ENCODE results near the gene PNKD. TPM values are rescaled to one million over a fixed set of nuclear protein-coding genes. Genes with fewer than 3 reads are reported as not detected.

PNKD gene
- total RNA-seq, 1 donor from 2014 or later: 45.0 TPM

GRCh38 chr2:218370410-218371063 is 100.2 kb downstream of the PNKD start:
- no peak overlapping the region for H3K27ac Mint-ChIP-seq (ENCODE audit: unreplicated experiment)
- no peaks in the 10 kb centered on the region for H3K27me3 Mint-ChIP-seq (ENCODE audit: unreplicated experiment)

GRCh38 chr2:218371983-218372350 is 101.6 kb downstream of the PNKD start:
- peaks cover 5% of the 10 kb centered on the region for H3K4me1 Mint-ChIP-seq (ENCODE audit: unreplicated experiment)
- no peaks in the 10 kb centered on the region for H3K36me3 Mint-ChIP-seq (ENCODE audit: unreplicated experiment)
- no peak for DNase-seq (ENCODE audit: extremely low spot score, unreplicated experiment)

More at GRCh38 chr2:218370410-218371063, 100.2 kb downstream of the PNKD start:
- no peak overlapping the region for H3K4me3 Mint-ChIP-seq (ENCODE audit: unreplicated experiment)
- no peaks in the 10 kb centered on the region for H3K36me3 Mint-ChIP-seq (ENCODE audit: unreplicated experiment)
- no peak for DNase-seq (ENCODE audit: extremely low spot score, unreplicated experiment)
- H3K4me1 Mint-ChIP-seq (ENCODE audit: unreplicated experiment): peaks cover 5% of the 10 kb centered on the region
- H3K9me3 Mint-ChIP-seq (ENCODE audit: unreplicated experiment): no peaks in the 10 kb centered on the region
- TF ChIP-seq CTCF (IDR thresholded peaks at IDR 0.05): no peak

GRCh38 chr2:218374795-218375194 is 104.5 kb downstream of the PNKD start:
- Mint-ChIP-seq H3K9me3 (ENCODE audit: unreplicated experiment) (no peaks in the 10 kb centered on the region), H3K27ac (ENCODE audit: unreplicated experiment) (no peak overlapping the region), H3K4me3 (ENCODE audit: unreplicated experiment) (no peak overlapping the region), H3K27me3 (ENCODE audit: unreplicated experiment) (peaks cover 8% of the 10 kb centered on the region), H3K36me3 (ENCODE audit: unreplicated experiment) (no peaks in the 10 kb centered on the region), H3K4me1 (ENCODE audit: unreplicated experiment) (peaks cover 4% of the 10 kb centered on the region)
- TF ChIP-seq CTCF (IDR thresholded peaks at IDR 0.05): no peak
- no peak for DNase-seq (ENCODE audit: extremely low spot score, unreplicated experiment)

More at GRCh38 chr2:218371983-218372350, 101.6 kb downstream of the PNKD start:
- Mint-ChIP-seq H3K9me3 (ENCODE audit: unreplicated experiment) (no peaks in the 10 kb centered on the region), H3K27ac (ENCODE audit: unreplicated experiment) (no peak overlapping the region), H3K4me3 (ENCODE audit: unreplicated experiment) (no peak overlapping the region), H3K27me3 (ENCODE audit: unreplicated experiment) (no peaks in the 10 kb centered on the region)
- no peak for TF ChIP-seq CTCF (IDR thresholded peaks at IDR 0.05)

GRCh38 chr2:218375212-218375611 is 104.9 kb downstream of the PNKD start:
- Mint-ChIP-seq H3K27me3 (ENCODE audit: unreplicated experiment) (peaks cover 11% of the 10 kb centered on the region), H3K9me3 (ENCODE audit: unreplicated experiment) (no peaks in the 10 kb centered on the region), H3K4me1 (ENCODE audit: unreplicated experiment) (peaks cover 4% of the 10 kb centered on the region), H3K4me3 (ENCODE audit: unreplicated experiment) (no peak overlapping the region), H3K36me3 (ENCODE audit: unreplicated experiment) (no peaks in the 10 kb centered on the region), H3K27ac (ENCODE audit: unreplicated experiment) (no peak overlapping the region)
- TF ChIP-seq CTCF (IDR thresholded peaks at IDR 0.05): no peak
- DNase-seq (ENCODE audit: extremely low spot score, unreplicated experiment): no peak

- Mint-ChIP-seq H3K4me3 (ENCODE audit: unreplicated experiment) (no peak overlapping the region), H3K36me3 (ENCODE audit: unreplicated experiment) (no peaks in the 10 kb centered on the region), H3K9me3 (ENCODE audit: unreplicated experiment) (no peaks in the 10 kb centered on the region), H3K27me3 (ENCODE audit: unreplicated experiment) (peaks cover 15% of the 10 kb centered on the region), H3K27ac (ENCODE audit: unreplicated experiment) (no peak overlapping the region), H3K4me1 (ENCODE audit: unreplicated experiment) (peaks cover 2% of the 10 kb centered on the region)
- DNase-seq (ENCODE audit: extremely low spot score, unreplicated experiment): no peak
- TF ChIP-seq CTCF (IDR thresholded peaks at IDR 0.05): no peak
Observed at GRCh38 chr2:218378053-218378452, 107.7 kb downstream of the PNKD start.
